H9 (cell line): ENCODE measurements around the gene APP. TPM values are rescaled to one million over a fixed set of nuclear protein-coding genes. Genes with fewer than 3 reads are reported as not detected.

Experiments
- DNase-seq: peaks from one replicate; pipeline ENCODE4 v3.0.0-alpha.2; 2017
- H2AFZ ChIP-seq: one replicate; pipeline ENCODE4 v1.6.1; 2013; ENCODE audit warnings: mild to moderate bottlenecking, low read length, control low read depth, moderate library complexity
- H2AK5ac ChIP-seq: 2 replicates; pipeline ENCODE4 v1.6.1; 2013; ENCODE audit warnings: low read length, control low read depth, mixed read lengths; ENCODE audit not compliant: insufficient read length
- H2BK120ac ChIP-seq: one replicate; pipeline ENCODE4 v1.6.1; 2013; ENCODE audit warnings: low read depth, mild to moderate bottlenecking, low read length, control low read depth, inconsistent platforms; ENCODE audit not compliant: poor library complexity, severe bottlenecking
- H2BK12ac ChIP-seq: 2 replicates; pipeline ENCODE4 v1.6.1; 2013; ENCODE audit warnings: low read length, control low read depth, mixed read lengths, low read depth; ENCODE audit not compliant: insufficient read length
- H2BK15ac ChIP-seq: 2 replicates; pipeline ENCODE4 v1.6.1; 2013; ENCODE audit warnings: low read depth, low read length, control low read depth
- H2BK20ac ChIP-seq: one replicate; pipeline ENCODE4 v1.6.1; 2013; ENCODE audit warnings: low read depth, mild to moderate bottlenecking, low read length, control low read depth, inconsistent platforms; ENCODE audit not compliant: poor library complexity, severe bottlenecking
- H2BK5ac ChIP-seq: 2 replicates; pipeline ENCODE4 v1.6.1; 2013; ENCODE audit warnings: low read length, control low read depth, mixed read lengths; ENCODE audit not compliant: insufficient read length
- H3K14ac ChIP-seq: 2 replicates; pipeline ENCODE4 v1.6.1; 2013; ENCODE audit warnings: low read length, control low read depth; ENCODE audit not compliant: insufficient read depth
- H3K18ac ChIP-seq: 2 replicates; pipeline ENCODE4 v1.6.1; 2013; ENCODE audit warnings: low read depth, mild to moderate bottlenecking, mixed read lengths, low read length, control low read depth; ENCODE audit not compliant: insufficient read length
- H3K23ac ChIP-seq: 2 replicates; pipeline ENCODE4 v1.6.1; 2013; ENCODE audit warnings: low read length, control low read depth, mixed read lengths, low read depth; ENCODE audit not compliant: insufficient read length
- H3K23me2 ChIP-seq: 2 replicates; pipeline ENCODE4 v1.6.1; 2013; ENCODE audit warnings: low read depth, mild to moderate bottlenecking, mixed read lengths, low read length, control low read depth; ENCODE audit not compliant: insufficient read length, poor library complexity, severe bottlenecking
- H3K27ac ChIP-seq: 2 replicates; pipeline ENCODE4 v1.5.1; 2013; ENCODE audit warnings: low read length, control low read depth, mixed read lengths, low read depth; ENCODE audit not compliant: insufficient read length
- H3K27me3 ChIP-seq: 2 replicates; pipeline ENCODE4 v1.6.1; 2013; ENCODE audit warnings: low read length, control low read depth, inconsistent platforms; ENCODE audit not compliant: insufficient read depth
- H3K4ac ChIP-seq: 2 replicates; pipeline ENCODE4 v1.6.1; 2013; ENCODE audit warnings: low read depth, mild to moderate bottlenecking, control low read depth, inconsistent platforms, low read length, moderate library complexity
- H3K4me1 ChIP-seq: 2 replicates; pipeline ENCODE4 v1.6.1; 2013; ENCODE audit warnings: low read length, control low read depth, inconsistent platforms; ENCODE audit not compliant: insufficient read depth
- H3K4me2 ChIP-seq: 2 replicates; pipeline ENCODE4 v1.6.1; 2013; ENCODE audit warnings: low read length, control low read depth, mixed read lengths; ENCODE audit not compliant: insufficient read length, insufficient read depth
- H3K56ac ChIP-seq: 2 replicates; pipeline ENCODE4 v1.6.1; 2013; ENCODE audit warnings: low read depth, mild to moderate bottlenecking, mixed read lengths, low read length, control low read depth; ENCODE audit not compliant: insufficient read length
- H3K79me1 ChIP-seq: 2 replicates; pipeline ENCODE4 v1.6.1; 2013; ENCODE audit warnings: low read depth, mild to moderate bottlenecking, moderate library complexity, low read length, control low read depth, inconsistent platforms; ENCODE audit not compliant: insufficient read depth, poor library complexity, severe bottlenecking
- H3K79me2 ChIP-seq: 2 replicates; pipeline ENCODE4 v1.6.1; 2013; ENCODE audit warnings: low read length, control low read depth, inconsistent platforms; ENCODE audit not compliant: insufficient read depth
- H3K9ac ChIP-seq: 2 replicates; pipeline ENCODE4 v1.6.1; 2013; ENCODE audit warnings: low read length, control low read depth, mixed read lengths; ENCODE audit not compliant: insufficient read length; ENCODE audit errors: extremely low read depth
- H3K9me3 ChIP-seq: one replicate; pipeline ENCODE4 v1.6.1; 2013; ENCODE audit warnings: low read depth, low read length, inconsistent platforms; ENCODE audit not compliant: control insufficient read depth
- H3T11ph ChIP-seq: one replicate; pipeline ENCODE4 v1.6.1; 2013; ENCODE audit warnings: mild to moderate bottlenecking, low read length, control low read depth, inconsistent platforms
- H4K20me1 ChIP-seq: one replicate; pipeline ENCODE4 v1.6.1; 2013; ENCODE audit not compliant: control insufficient read depth, insufficient read length, insufficient read depth
- H4K5ac ChIP-seq: 2 replicates; pipeline ENCODE4 v1.6.1; 2013; ENCODE audit warnings: low read depth, mild to moderate bottlenecking, mixed read lengths, low read length, control low read depth; ENCODE audit not compliant: insufficient read length
- H4K8ac ChIP-seq: replicated peaks from 2 replicates; pipeline ENCODE4 v1.6.1; 2013; ENCODE audit warnings: low read length, control low read depth, mixed read lengths, low read depth; ENCODE audit not compliant: insufficient read length
- H4K91ac ChIP-seq: 2 replicates; pipeline ENCODE4 v1.6.1; 2013; ENCODE audit warnings: low read depth, mild to moderate bottlenecking, moderate library complexity, mixed read lengths, low read length, control low read depth; ENCODE audit not compliant: insufficient read length
- H3K27ac Mint-ChIP-seq, 3 experiments: 2 replicates in 2 of 3; 3 replicates in 1 of 3; pipeline ENCODE4 v1.8.0; 2020 to 2021; ENCODE audit warnings: mixed read lengths in 3 of 3, mild to moderate bottlenecking in 1 of 3, moderate library complexity in 1 of 3
- H3K27me3 Mint-ChIP-seq: 2 replicates; pipeline ENCODE4 v1.8.0; 2021; ENCODE audit warnings: low read depth, mild to moderate bottlenecking, moderate library complexity, mixed read lengths
- H3K36me3 Mint-ChIP-seq, 3 experiments: 2 replicates in 2 of 3; 3 replicates in 1 of 3; pipeline ENCODE4 v1.8.0; 2020 to 2021; ENCODE audit warnings: low read depth in 3 of 3, mixed read lengths in 3 of 3; ENCODE audit not compliant: insufficient read depth in 1 of 3
- H3K4me1 Mint-ChIP-seq, 2 experiments: 2 replicates each; pipeline ENCODE4 v1.8.0; 2020; ENCODE audit warnings: mixed read lengths in 2 of 2
- H3K4me3 Mint-ChIP-seq, 2 experiments: 2 replicates in 1 of 2; 3 replicates in 1 of 2; pipeline ENCODE4 v1.8.0; 2020 to 2021; ENCODE audit warnings: mild to moderate bottlenecking in 2 of 2, mixed read lengths in 2 of 2, moderate library complexity in 1 of 2
- H3K9me3 Mint-ChIP-seq, 2 experiments: 2 replicates in 1 of 2; 3 replicates in 1 of 2; pipeline ENCODE4 v1.8.0; 2020; ENCODE audit warnings: mild to moderate bottlenecking in 2 of 2, mixed read lengths in 2 of 2, moderate library complexity in 1 of 2
- CTCF ChIP-seq: fragments of 200-600 bp; sonication (generic); conservative IDR thresholded peaks from 3 replicates; pipeline ENCODE4 v1.8.0; 2021; ENCODE audit warnings: antibody characterized with exemption, mild to moderate bottlenecking
- WGBS: extraction: QIAGEN DNeasy Blood & Tissue Kit; methylation state at CpG from one replicate; pipeline ENCODE4 v1.1.7; 2013; ENCODE audit warnings: missing lambda C conversion rate, low lambda C conversion rate, mixed read lengths; ENCODE audit not compliant: insufficient read length; ENCODE audit errors: extremely low coverage; 5-methylcytosine and 5-hydroxymethylcytosine counted together
- total RNA-seq: library from RNA; stranded (reverse); gene quantifications from 2 replicates; pipeline ENCODE4 v1.2.1, GENCODE V29; 2021

The APP gene
- total RNA-seq, 1 experiment from 2014 or later: 380 TPM

- TF ChIP-seq CTCF: no peak
- no peaks in the 10 kb centered on the region for H3K79me1 ChIP-seq
Observed at GRCh38 chr21:25836396-25836795, 334.2 kb downstream of the APP start.

More at GRCh38 chr21:25836396-25836795, 334.2 kb downstream of the APP start:
- no peaks in the 10 kb centered on the region for H4K20me1 ChIP-seq
- H3K23ac ChIP-seq: no peak overlapping the region
- Mint-ChIP-seq H3K27ac (no peak overlapping the region), H3K4me1 (no peaks in the 10 kb centered on the region; a peak in 1 of 4 replicates), H3K4me3 (no peak overlapping the region), H3K27me3 (no peaks in the 10 kb centered on the region; the same call in 1 of the 2 replicates), H3K9me3 (peaks cover 18 to 27% of the 10 kb centered on the region in 2 experiments), H3K36me3 (peaks cover 0 to 23% (median 0%) of the 10 kb centered on the region in 3 experiments; a peak in 4 of 7 replicates)
- no peaks in the 10 kb centered on the region for H3K9me3 ChIP-seq
- no peak overlapping the region for H3K9ac ChIP-seq
- H2BK120ac ChIP-seq: no peak overlapping the region
- no peak overlapping the region for H2BK15ac ChIP-seq
- H3K4ac ChIP-seq: no peak overlapping the region
- no peak for DNase-seq
- H3K27me3 ChIP-seq: peaks cover 2% of the 10 kb centered on the region; the same call in 1 of the 2 replicates
- no peak overlapping the region for H3K14ac ChIP-seq
- no peak overlapping the region for H4K91ac ChIP-seq
- H4K8ac ChIP-seq: no peak overlapping the region
- no CpG with 5 or more reads among the region's 2 CpGs for WGBS
- no peak overlapping the region for H3K18ac ChIP-seq
- no peak overlapping the region for H2BK12ac ChIP-seq
- H2BK5ac ChIP-seq: no peak overlapping the region
- no peak overlapping the region for H3K56ac ChIP-seq
- H2BK20ac ChIP-seq: no peak overlapping the region
- no peak overlapping the region for H2AFZ ChIP-seq
- H4K5ac ChIP-seq: no peak overlapping the region
- H3K23me2 ChIP-seq: no peaks in the 10 kb centered on the region
- no peaks in the 10 kb centered on the region for H3K4me1 ChIP-seq
- no peak overlapping the region for H3K4me2 ChIP-seq
- H3K79me2 ChIP-seq: no peaks in the 10 kb centered on the region
- H3T11ph ChIP-seq: no peak overlapping the region
- no peak overlapping the region for H3K27ac ChIP-seq
- H2AK5ac ChIP-seq: no peak overlapping the region
